ENCODE results near the gene STKLD1. TPM values are rescaled to one million over a fixed set of nuclear protein-coding genes. Genes with fewer than 3 reads are reported as not detected.

Gene STKLD1
- total and polyA plus RNA-seq, 9 of the 15 experiments (the other 6 are each of a cell fraction or from before 2014, with no cell fraction given): 0.10 to 0.65 (median 0.33) TPM; not detected in 2

DNA sequence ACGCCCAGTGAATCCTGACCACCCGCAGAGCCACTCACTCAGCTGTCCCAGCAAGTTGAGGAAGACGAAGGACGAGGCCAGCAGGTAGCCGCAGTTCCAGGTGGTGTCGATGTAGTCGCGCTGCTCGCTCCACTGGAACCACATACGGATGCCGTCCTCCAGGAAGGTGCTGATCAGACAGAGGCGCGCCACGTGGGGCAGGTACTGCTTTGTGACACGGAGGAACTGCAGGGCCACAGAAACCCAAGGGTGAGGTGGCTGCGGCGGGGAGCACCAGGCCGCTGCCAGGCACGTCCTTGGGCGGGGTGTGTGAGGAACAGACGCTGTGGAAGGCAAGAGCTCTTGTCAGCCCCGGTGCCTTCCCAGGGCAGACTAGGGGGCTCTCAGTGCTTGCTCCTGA, 8.9 kb upstream of the STKLD1 start:
- TF ChIP-seq RBFOX2 (IDR thresholded peaks at IDR 0.05; ENCODE audit: low read depth, low read length): peak; percentile 54; the same call in 1 of the 2 replicates
- TF ChIP-seq, protein P1, sequence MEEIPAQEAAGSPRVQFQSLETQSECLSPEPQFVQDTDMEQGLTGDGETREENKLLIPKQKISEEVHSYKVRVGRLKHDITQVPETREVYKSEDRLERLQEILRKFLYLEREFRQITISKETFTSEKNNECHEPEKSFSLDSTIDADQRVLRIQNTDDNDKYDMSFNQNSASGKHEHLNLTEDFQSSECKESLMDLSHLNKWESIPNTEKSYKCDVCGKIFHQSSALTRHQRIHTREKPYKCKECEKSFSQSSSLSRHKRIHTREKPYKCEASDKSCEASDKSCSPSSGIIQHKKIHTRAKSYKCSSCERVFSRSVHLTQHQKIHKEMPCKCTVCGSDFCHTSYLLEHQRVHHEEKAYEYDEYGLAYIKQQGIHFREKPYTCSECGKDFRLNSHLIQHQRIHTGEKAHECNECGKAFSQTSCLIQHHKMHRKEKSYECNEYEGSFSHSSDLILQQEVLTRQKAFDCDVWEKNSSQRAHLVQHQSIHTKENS (CRISPR knock-in tag; IDR thresholded peaks at IDR 0.05): no peak
- peak; percentile 44; the same call in 1 of the 2 replicates for TF ChIP-seq POLR2G (IDR thresholded peaks at IDR 0.05; ENCODE audit: low read depth, low read length)
- TF ChIP-seq MAFK (IDR thresholded peaks at IDR 0.05; ENCODE audit: low read length): no peak
- no peaks in the 10 kb centered on the region for H3K27me3 ChIP-seq (ENCODE audit: control insufficient read depth in 2 of 2, insufficient read depth in 2 of 2, low read length in 2 of 2)
- H3K9ac ChIP-seq (ENCODE audit: insufficient read depth in 1 of 2, low read depth in 2 of 2, low read length in 2 of 2): no peak overlapping the region
- DNase-seq (ENCODE audit: extremely low read depth in 1 of 4, low spot score in 3 of 4) (no peak), ATAC-seq (no peak), FAIRE-seq (no peak)
- BruUV-seq (replicated peaks): no TSS peak
- WGBS (ENCODE audit: insufficient coverage, low coverage, missing lambda C conversion rate): 97% methylated on average over 21 of the region's 22 CpGs
- no peaks in the 10 kb centered on the region for H3K9me3 ChIP-seq (replicated peaks; ENCODE audit: control insufficient read depth, insufficient read depth, low read depth, low read length)
- peaks cover 34% of the 10 kb centered on the region for H3K9me1 ChIP-seq (ENCODE audit: control insufficient read depth, insufficient read depth, low read length)
- H3K4me1 ChIP-seq (replicated peaks in 1 of 2; ENCODE audit: control insufficient read depth in 2 of 2, insufficient read depth in 2 of 2, low read length in 2 of 2): peaks cover 16 to 25% of the 10 kb centered on the region in 2 experiments; a peak in 4 of 5 replicates
- H3K79me2 ChIP-seq (ENCODE audit: control insufficient read depth, insufficient read depth, low read length): peaks cover 60% of the 10 kb centered on the region
- intact Hi-C loops (cut with micrococcal nuclease) (no loop called here), in situ Hi-C loops (cut with MboI) (no loop called here)
- H3K27ac ChIP-seq (ENCODE audit: extremely low read depth, low read depth, low read length): no peak overlapping the region
- H2AFZ ChIP-seq (ENCODE audit: low read depth, low read length): no peak overlapping the region
- peaks cover 98% of the 10 kb centered on the region for H3K36me3 ChIP-seq (ENCODE audit: control insufficient read depth, insufficient read depth, low read length)
- H3K4me3 ChIP-seq: no peak overlapping the region
- H3K4me2 ChIP-seq (ENCODE audit: insufficient read depth, low read length): no peak overlapping the region
- ChIA-PET POLR2A (interaction anchor here (1.1 to 8.5 kb wide), 3 partner anchors 7 to 12 kb away, joined by 3 to 109 read pairs (median 81); partner anchors contain the start of genes STKLD1, SURF1, SURF2 and SURF4), CTCF (ENCODE audit: low intra/inter-chr PET ratio) (no interaction called here)
- H4K20me1 ChIP-seq (replicated peaks; ENCODE audit: control insufficient read depth, insufficient read depth, low read length): peaks cover 63% of the 10 kb centered on the region

DNA sequence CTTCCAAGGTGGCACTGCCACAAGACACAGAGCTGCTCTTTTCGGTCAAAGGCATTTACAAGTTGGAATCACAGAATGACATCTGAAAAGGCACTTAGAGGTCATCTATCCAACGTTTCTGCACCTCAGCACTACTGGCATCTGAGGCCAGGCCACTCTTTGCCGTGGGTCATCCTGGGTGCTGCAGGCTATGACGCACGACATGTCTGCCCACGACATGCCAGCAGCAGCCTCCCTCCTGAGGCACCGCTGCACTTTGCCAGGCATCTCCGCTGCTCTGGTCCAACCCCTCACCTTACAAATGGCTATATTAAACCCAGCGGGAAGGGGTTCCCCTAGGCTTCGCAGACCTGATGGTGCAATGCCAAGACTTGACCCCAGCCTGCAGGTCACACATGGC, 8.4 kb upstream of the STKLD1 start:
- BruUV-seq (replicated peaks): no TSS peak
- Histone ChIP-seq H3K27me3 (ENCODE audit: control insufficient read depth in 2 of 2, insufficient read depth in 2 of 2, low read length in 2 of 2) (no peaks in the 10 kb centered on the region), H3K36me3 (ENCODE audit: control insufficient read depth, insufficient read depth, low read length) (peaks cover 98% of the 10 kb centered on the region), H3K4me2 (ENCODE audit: insufficient read depth, low read length) (no peak overlapping the region), H4K20me1 (replicated peaks; ENCODE audit: control insufficient read depth, insufficient read depth, low read length) (peaks cover 68% of the 10 kb centered on the region), H3K27ac (ENCODE audit: extremely low read depth, low read depth, low read length) (no peak overlapping the region), H3K4me3 (no peak overlapping the region), H2AFZ (ENCODE audit: low read depth, low read length) (no peak overlapping the region), H3K4me1 (replicated peaks in 1 of 2; ENCODE audit: control insufficient read depth in 2 of 2, insufficient read depth in 2 of 2, low read length in 2 of 2) (peaks cover 22 to 23% of the 10 kb centered on the region in 2 experiments; a peak in 4 of 5 replicates), H3K79me2 (ENCODE audit: control insufficient read depth, insufficient read depth, low read length) (peaks cover 66% of the 10 kb centered on the region), H3K9me1 (ENCODE audit: control insufficient read depth, insufficient read depth, low read length) (peaks cover 34% of the 10 kb centered on the region), H3K9me3 (replicated peaks; ENCODE audit: control insufficient read depth, insufficient read depth, low read depth, low read length) (no peaks in the 10 kb centered on the region), H3K9ac (ENCODE audit: insufficient read depth in 1 of 2, low read depth in 2 of 2, low read length in 2 of 2) (no peak overlapping the region)
- ATAC-seq (no peak), FAIRE-seq (no peak), DNase-seq (ENCODE audit: extremely low read depth in 1 of 4, low spot score in 3 of 4) (no peak)
- TF ChIP-seq DACH1 (IDR thresholded peaks at IDR 0.05; ENCODE audit: partially characterized antibody): no peak
- peak; percentile 18; the same call in 1 of the 2 replicates for TF ChIP-seq POLR2G (IDR thresholded peaks at IDR 0.05; ENCODE audit: low read depth, low read length)
- in situ Hi-C loops (cut with MboI) (no loop called here), intact Hi-C loops (cut with micrococcal nuclease) (no loop called here)
- ChIA-PET CTCF (ENCODE audit: low intra/inter-chr PET ratio) (no interaction called here), POLR2A (interaction anchor here (0.9 to 8.5 kb wide), 3 partner anchors 7 to 10 kb away, joined by 4 to 109 read pairs (median 81); partner anchors contain the start of genes STKLD1, SURF1, SURF2 and SURF4)
- 93% methylated on average over 10 of the region's 10 CpGs for WGBS (ENCODE audit: insufficient coverage, low coverage, missing lambda C conversion rate)

Data from K562 (cell line).